ENCODE results near the gene ATXN7L1. TPM values are rescaled to one million over a fixed set of nuclear protein-coding genes. Genes with fewer than 3 reads are reported as not detected.

The ATXN7L1 gene
- polyA plus RNA-seq, 1 of the 3 experiments (the other 2 are of a cell fraction): 6.0 TPM

DNA sequence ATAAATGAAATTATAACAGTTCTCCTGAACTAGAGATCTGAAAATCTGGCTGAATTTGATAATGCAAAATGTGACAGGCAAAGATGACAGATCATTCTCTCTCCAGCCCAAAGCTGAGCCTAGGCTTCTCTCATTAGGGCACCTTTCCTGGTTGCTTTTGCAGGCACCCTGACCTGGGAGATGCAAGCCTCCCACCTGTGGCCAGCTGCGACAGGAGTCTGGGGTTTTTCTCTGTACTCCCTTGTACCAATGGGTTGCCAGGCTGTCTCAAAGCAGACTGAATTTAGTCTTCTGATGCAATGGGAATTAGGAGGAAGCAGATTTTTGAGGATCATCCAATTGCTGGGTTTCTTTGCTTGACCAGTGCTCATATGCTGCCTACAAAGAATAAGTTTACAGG lies 210.1 kb downstream of the ATXN7L1 start:
- no peaks in the 10 kb centered on the region for H3K9me3 ChIP-seq
- H3F3A ChIP-seq (replicated peaks; ENCODE audit: insufficient read depth): no peaks in the 10 kb centered on the region
- DNase-seq: no peak
- H2AFZ ChIP-seq (ENCODE audit: low read depth): no peak overlapping the region
- TF ChIP-seq TEAD4 (IDR thresholded peaks at IDR 0.05; ENCODE audit: borderline replicate concordance, insufficient read depth): no peak
- TF ChIP-seq, protein P1, sequence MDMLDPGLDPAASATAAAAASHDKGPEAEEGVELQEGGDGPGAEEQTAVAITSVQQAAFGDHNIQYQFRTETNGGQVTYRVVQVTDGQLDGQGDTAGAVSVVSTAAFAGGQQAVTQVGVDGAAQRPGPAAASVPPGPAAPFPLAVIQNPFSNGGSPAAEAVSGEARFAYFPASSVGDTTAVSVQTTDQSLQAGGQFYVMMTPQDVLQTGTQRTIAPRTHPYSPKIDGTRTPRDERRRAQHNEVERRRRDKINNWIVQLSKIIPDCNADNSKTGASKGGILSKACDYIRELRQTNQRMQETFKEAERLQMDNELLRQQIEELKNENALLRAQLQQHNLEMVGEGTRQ (IDR thresholded peaks at IDR 0.05; ENCODE audit: borderline replicate concordance, low read depth, low read length): no peak
- TF ChIP-seq JUND (IDR thresholded peaks at IDR 0.05): no peak
- TF ChIP-seq RCOR1 (IDR thresholded peaks at IDR 0.05; ENCODE audit: low read length): no peak
- TF ChIP-seq YY1 (IDR thresholded peaks at IDR 0.05; ENCODE audit: low read depth): no peak
- TF ChIP-seq NRF1 (IDR thresholded peaks at IDR 0.05; ENCODE audit: low read depth, low read length): no peak
- TF ChIP-seq ELF1 (IDR thresholded peaks at IDR 0.05): no peak
- no peak for TF ChIP-seq FOXJ3 (CRISPR knock-in tag; IDR thresholded peaks at IDR 0.05)
- TF ChIP-seq FOSL2 (IDR thresholded peaks at IDR 0.05; ENCODE audit: borderline replicate concordance, low read depth): no peak
- TF ChIP-seq EZH2phosphoT487 (IDR thresholded peaks at IDR 0.05; ENCODE audit: borderline replicate concordance, low read depth): no peak
- TF ChIP-seq USF1 (IDR thresholded peaks at IDR 0.05; ENCODE audit: borderline replicate concordance, low read depth): no peak
- no peak for TF ChIP-seq RAD21 (IDR thresholded peaks at IDR 0.05; ENCODE audit: low read length)
- TF ChIP-seq MXI1 (IDR thresholded peaks at IDR 0.05; ENCODE audit: low read depth, low read length): no peak
- H3K4me2 ChIP-seq: no peak overlapping the region
- H3K4me3 ChIP-seq (ENCODE audit: low read depth in 2 of 2, low read length in 1 of 2): no peak overlapping the region
- H3K27me3 ChIP-seq (ENCODE audit: insufficient read depth): no peaks in the 10 kb centered on the region
- no peak overlapping the region for H3K9ac ChIP-seq
- CTCF ChIA-PET: interaction anchor here (1.0 to 2.3 kb wide), 7 partner anchors 9 to 487 kb away, joined by 3 to 21 read pairs (median 4); no protein-coding TSS in a partner anchor
- H4K20me1 ChIP-seq (ENCODE audit: insufficient read depth): no peaks in the 10 kb centered on the region
- H3K27ac ChIP-seq (ENCODE audit: low read depth in 2 of 2, low read length in 1 of 2): no peak overlapping the region
- peaks cover 5 to 9% of the 10 kb centered on the region in 2 experiments; a peak in 2 of 4 replicates for H3K4me1 ChIP-seq (ENCODE audit: control insufficient read depth in 1 of 2, insufficient read depth in 2 of 2, low read depth in 1 of 2, low read length in 1 of 2)
- H3K9me2 ChIP-seq: no peaks in the 10 kb centered on the region
- POLR2A ChIA-PET: no interaction called here
- no peaks in the 10 kb centered on the region for H3K79me2 ChIP-seq (ENCODE audit: insufficient read depth)
- 100% methylated on average over 1 of the region's 1 CpG for WGBS (ENCODE audit: low lambda C conversion rate)
- peaks cover 0 to 3% of the 10 kb centered on the region in 2 experiments for H3K36me3 ChIP-seq (replicated peaks in 1 of 2; ENCODE audit: control insufficient read depth in 1 of 2, insufficient read depth in 2 of 2, low read length in 1 of 2)

DNA sequence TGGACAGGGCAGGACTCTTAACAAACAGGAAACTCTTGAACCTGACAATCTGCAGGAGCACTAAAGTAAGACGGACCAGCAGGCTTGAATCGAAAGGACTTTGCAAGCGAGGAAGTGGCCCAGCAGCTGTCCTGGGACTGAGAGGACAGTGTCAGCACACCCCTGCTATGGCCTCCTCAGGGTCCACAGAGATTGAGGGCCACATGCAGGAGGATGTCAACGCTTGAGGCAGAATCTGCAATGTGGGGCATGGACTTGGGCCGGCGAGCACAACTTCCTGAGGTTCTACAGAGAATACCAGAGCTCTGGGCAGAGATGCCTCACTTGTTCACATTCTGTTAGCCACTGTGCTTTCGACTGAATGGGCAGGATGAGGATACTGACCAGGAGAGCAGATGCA lies 210.7 kb downstream of the ATXN7L1 start:
- 94% methylated on average over 7 of the region's 7 CpGs for WGBS (ENCODE audit: low lambda C conversion rate)
- ChIA-PET POLR2A (no interaction called here), CTCF (interaction anchor here (1.0 to 2.3 kb wide), 6 partner anchors 9 to 488 kb away, joined by 3 to 21 read pairs (median 4); no protein-coding TSS in a partner anchor)
- DNase-seq: no peak
- peaks cover 5 to 9% of the 10 kb centered on the region in 2 experiments; a peak in 2 of 4 replicates for H3K4me1 ChIP-seq (ENCODE audit: control insufficient read depth in 1 of 2, insufficient read depth in 2 of 2, low read depth in 1 of 2, low read length in 1 of 2)
- H3K9ac ChIP-seq: no peak overlapping the region
- no peak overlapping the region for H3K4me3 ChIP-seq (ENCODE audit: low read depth in 2 of 2, low read length in 1 of 2)
- H2AFZ ChIP-seq (ENCODE audit: low read depth): no peak overlapping the region
- H3K9me3 ChIP-seq: no peaks in the 10 kb centered on the region
- H3K4me2 ChIP-seq: no peak overlapping the region
- no peaks in the 10 kb centered on the region for H3F3A ChIP-seq (replicated peaks; ENCODE audit: insufficient read depth)
- TF ChIP-seq REST (IDR thresholded peaks at IDR 0.05; ENCODE audit: low read depth, low read length): no peak
- no peak for TF ChIP-seq ELF1 (IDR thresholded peaks at IDR 0.05)
- TF ChIP-seq RXRA (IDR thresholded peaks at IDR 0.05; ENCODE audit: borderline replicate concordance, low read depth): no peak
- H4K20me1 ChIP-seq (ENCODE audit: insufficient read depth): no peaks in the 10 kb centered on the region
- no peaks in the 10 kb centered on the region for H3K79me2 ChIP-seq (ENCODE audit: insufficient read depth)
- H3K9me2 ChIP-seq: no peaks in the 10 kb centered on the region
- H3K27ac ChIP-seq (ENCODE audit: low read depth in 2 of 2, low read length in 1 of 2): no peak overlapping the region
- H3K27me3 ChIP-seq (ENCODE audit: insufficient read depth): no peaks in the 10 kb centered on the region
- H3K36me3 ChIP-seq (replicated peaks in 1 of 2; ENCODE audit: control insufficient read depth in 1 of 2, insufficient read depth in 2 of 2, low read length in 1 of 2): peaks cover 0 to 3% of the 10 kb centered on the region in 2 experiments

All from SK-N-SH (cell line).